ACC112 (cell line): Measurements from ENCODE around the gene CC2D1A.
A peak's percentile ranks its signal among the peaks of the same experiment; 100 is the strongest.

Experiments used
- H2AFZ ChIP-seq: fragments of 200-600 bp; sonication (generic); one replicate; pipeline ENCODE4 v1.6.0; 2017; ENCODE audit warnings: antibody characterized with exemption, low read length; ENCODE audit not compliant: unreplicated experiment
- H3K27ac ChIP-seq: fragments of 200-600 bp; sonication (generic); 2 replicates; pipeline ENCODE4 v1.5.1; 2014; ENCODE audit warnings: low read depth, mild to moderate bottlenecking, antibody characterized with exemption, low read length, moderate library complexity
- H3K27me3 ChIP-seq: fragments of 200-600 bp; sonication (generic); 2 replicates; pipeline ENCODE4 v1.6.1; 2014; ENCODE audit warnings: mild to moderate bottlenecking, antibody characterized with exemption, low read length, moderate library complexity, mixed read lengths; ENCODE audit not compliant: insufficient read depth
- H3K36me3 ChIP-seq: fragments of 200-600 bp; sonication (generic); 2 replicates; pipeline ENCODE4 v1.6.1; 2016; ENCODE audit warnings: mild to moderate bottlenecking, antibody characterized with exemption, low read length, moderate library complexity, mixed read lengths; ENCODE audit not compliant: insufficient read depth
- H3K4me1 ChIP-seq: fragments of 200-600 bp; sonication (generic); one replicate; pipeline ENCODE4 v1.6.1; 2016; ENCODE audit warnings: low read length, mixed read lengths; ENCODE audit not compliant: insufficient read depth, unreplicated experiment, control insufficient read depth
- H3K4me3 ChIP-seq: fragments of 200-600 bp; sonication (generic); 2 replicates; pipeline ENCODE4 v1.5.1; 2014; ENCODE audit warnings: mild to moderate bottlenecking, low read depth, low read length
- H3K79me2 ChIP-seq: fragments of 200-600 bp; sonication (generic); one replicate; pipeline ENCODE4 v1.6.0; 2016; ENCODE audit warnings: low read length; ENCODE audit not compliant: control insufficient read depth, unreplicated experiment, insufficient read depth

The CC2D1A gene

GRCh38 chr19:13937479-13938300, 31.7 kb downstream of the CC2D1A start:
- peaks cover 9% of the 10 kb centered on the region for H3K4me1 ChIP-seq
- H3K27me3 ChIP-seq = no peaks in the 10 kb centered on the region
- peak overlapping the region; percentile 72 for H3K4me3 ChIP-seq
- no peaks in the 10 kb centered on the region for H3K36me3 ChIP-seq
- no peaks in the 10 kb centered on the region for H3K79me2 ChIP-seq
- no peak overlapping the region for H3K27ac ChIP-seq
- peak overlapping the region; percentile 38 for H2AFZ ChIP-seq

GRCh38 chr19:13938301-13939064, 32.5 kb downstream of the CC2D1A start, which contains the start of gene PODNL1:
TSS of gene PODNL1 (minus strand) at chr19:13938417. CDS start at chr19:13938181, 236 bp downstream.
- H3K27me3 ChIP-seq = no peaks in the 10 kb centered on the region
- no peaks in the 10 kb centered on the region for H3K79me2 ChIP-seq
- no peak within 1 kb of the TSS for H3K27ac ChIP-seq
- peak within 1 kb of the TSS; percentile 38 for H2AFZ ChIP-seq
- peaks cover 9% of the 10 kb centered on the region for H3K4me1 ChIP-seq
- H3K4me3 ChIP-seq = peak within 1 kb of the TSS; percentile 72
- H3K36me3 ChIP-seq = no peaks in the 10 kb centered on the region

GRCh38 chr19:13942023-13942684, 36.2 kb downstream of the CC2D1A start:
- no peaks in the 10 kb centered on the region for H3K27me3 ChIP-seq
- H3K4me1 ChIP-seq = peaks cover 9% of the 10 kb centered on the region
- H3K79me2 ChIP-seq = no peaks in the 10 kb centered on the region
- no peak overlapping the region for H2AFZ ChIP-seq
- H3K36me3 ChIP-seq = no peaks in the 10 kb centered on the region
- H3K4me3 ChIP-seq = no peak overlapping the region
- no peak overlapping the region for H3K27ac ChIP-seq

- Histone ChIP-seq H3K36me3 (no peaks in the 10 kb centered on the region), H3K79me2 (no peaks in the 10 kb centered on the region), H3K27me3 (no peaks in the 10 kb centered on the region), H3K27ac (no peak overlapping the region), H2AFZ (no peak overlapping the region), H3K4me1 (no peaks in the 10 kb centered on the region), H3K4me3 (no peak overlapping the region)
These were observed 40.4 kb downstream of the CC2D1A start for GRCh38 chr19:13946414-13946813.

GRCh38 chr19:13951043-13951442, 45.0 kb downstream of the CC2D1A start:
- H3K27me3 ChIP-seq = no peaks in the 10 kb centered on the region
- H3K4me1 ChIP-seq = no peaks in the 10 kb centered on the region
- no peak overlapping the region for H2AFZ ChIP-seq
- H3K36me3 ChIP-seq = no peaks in the 10 kb centered on the region
- no peak overlapping the region for H3K4me3 ChIP-seq
- H3K79me2 ChIP-seq = peaks cover 19% of the 10 kb centered on the region
- no peak overlapping the region for H3K27ac ChIP-seq

GRCh38 chr19:13951799-13952153, 45.8 kb downstream of the CC2D1A start:
- Histone ChIP-seq H3K4me1 (no peaks in the 10 kb centered on the region), H3K27ac (no peak overlapping the region), H2AFZ (peak overlapping the region; percentile 69), H3K79me2 (peaks cover 19% of the 10 kb centered on the region), H3K36me3 (no peaks in the 10 kb centered on the region), H3K27me3 (no peaks in the 10 kb centered on the region), H3K4me3 (peak overlapping the region; percentile 96)

GRCh38 chr19:13952154-13952930, 46.3 kb downstream of the CC2D1A start, which contains the start of gene DCAF15:
TSS of gene DCAF15 (plus strand) at chr19:13952509. CDS start at chr19:13952513, 4 bp downstream.
- Histone ChIP-seq H3K27me3 (no peaks in the 10 kb centered on the region), H3K79me2 (peaks cover 19% of the 10 kb centered on the region), H2AFZ (peak within 1 kb of the TSS; percentile 69), H3K27ac (peak within 1 kb of the TSS; percentile 61), H3K36me3 (no peaks in the 10 kb centered on the region), H3K4me1 (no peaks in the 10 kb centered on the region), H3K4me3 (peak within 1 kb of the TSS; percentile 96)

- Histone ChIP-seq H3K27ac (no peak overlapping the region), H3K36me3 (no peaks in the 10 kb centered on the region), H3K79me2 (peaks cover 19% of the 10 kb centered on the region), H2AFZ (no peak overlapping the region), H3K4me1 (no peaks in the 10 kb centered on the region), H3K27me3 (no peaks in the 10 kb centered on the region), H3K4me3 (peak overlapping the region; percentile 96)
These were observed 47.0 kb downstream of the CC2D1A start for GRCh38 chr19:13952931-13953531.

GRCh38 chr19:13954185-13954584, 48.2 kb downstream of the CC2D1A start:
- Histone ChIP-seq H3K36me3 (no peaks in the 10 kb centered on the region), H3K27me3 (no peaks in the 10 kb centered on the region), H3K27ac (no peak overlapping the region), H3K4me3 (no peak overlapping the region), H3K79me2 (peaks cover 19% of the 10 kb centered on the region), H2AFZ (no peak overlapping the region), H3K4me1 (no peaks in the 10 kb centered on the region)
